22Rv1 (cell line): ENCODE data around the gene BSND.

Experiments used
- H3K27ac ChIP-seq: fragments of 450-650 bp; 2 replicates; pipeline ENCODE4 v1.5.1; 2017
- ZFX ChIP-seq: fragments of 450-650 bp; IDR thresholded peaks from 2 replicates; pipeline ENCODE4 v1.6.1; 2017; ENCODE audit warnings: antibody characterized with exemption, borderline replicate concordance
- TF ChIP-seq, protein P1 (sequence below): fragments of 450-650 bp; IDR thresholded peaks from 2 replicates; pipeline ENCODE4 v1.5.1; 2017; ENCODE audit warnings: mild to moderate bottlenecking

The BSND gene

DNA sequence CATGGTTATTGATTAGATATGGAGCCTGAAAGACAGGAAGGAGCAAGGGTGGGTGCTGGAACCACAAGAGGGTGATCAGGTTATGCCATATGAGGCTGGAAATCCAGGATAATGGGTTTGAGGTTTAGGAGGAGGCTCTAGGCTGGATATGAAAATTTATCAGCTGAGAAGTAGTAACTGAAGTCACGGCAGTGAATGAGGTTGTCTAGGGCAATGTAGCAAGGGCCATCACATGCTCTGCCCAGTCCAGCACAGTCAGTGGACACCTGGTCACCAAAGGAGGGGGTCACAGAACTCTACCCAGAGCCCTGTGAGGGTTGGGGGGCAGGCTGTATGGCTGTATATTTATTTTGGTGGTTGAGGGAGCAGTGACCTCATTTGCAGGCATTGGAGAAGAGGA is 28.9 kb upstream of the BSND start:
- H3K27ac ChIP-seq = no peak overlapping the region
- no peak for TF ChIP-seq ZFX
- TF ChIP-seq, protein P1, sequence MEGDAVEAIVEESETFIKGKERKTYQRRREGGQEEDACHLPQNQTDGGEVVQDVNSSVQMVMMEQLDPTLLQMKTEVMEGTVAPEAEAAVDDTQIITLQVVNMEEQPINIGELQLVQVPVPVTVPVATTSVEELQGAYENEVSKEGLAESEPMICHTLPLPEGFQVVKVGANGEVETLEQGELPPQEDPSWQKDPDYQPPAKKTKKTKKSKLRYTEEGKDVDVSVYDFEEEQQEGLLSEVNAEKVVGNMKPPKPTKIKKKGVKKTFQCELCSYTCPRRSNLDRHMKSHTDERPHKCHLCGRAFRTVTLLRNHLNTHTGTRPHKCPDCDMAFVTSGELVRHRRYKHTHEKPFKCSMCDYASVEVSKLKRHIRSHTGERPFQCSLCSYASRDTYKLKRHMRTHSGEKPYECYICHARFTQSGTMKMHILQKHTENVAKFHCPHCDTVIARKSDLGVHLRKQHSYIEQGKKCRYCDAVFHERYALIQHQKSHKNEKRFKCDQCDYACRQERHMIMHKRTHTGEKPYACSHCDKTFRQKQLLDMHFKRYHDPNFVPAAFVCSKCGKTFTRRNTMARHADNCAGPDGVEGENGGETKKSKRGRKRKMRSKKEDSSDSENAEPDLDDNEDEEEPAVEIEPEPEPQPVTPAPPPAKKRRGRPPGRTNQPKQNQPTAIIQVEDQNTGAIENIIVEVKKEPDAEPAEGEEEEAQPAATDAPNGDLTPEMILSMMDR = no peak

DNA sequence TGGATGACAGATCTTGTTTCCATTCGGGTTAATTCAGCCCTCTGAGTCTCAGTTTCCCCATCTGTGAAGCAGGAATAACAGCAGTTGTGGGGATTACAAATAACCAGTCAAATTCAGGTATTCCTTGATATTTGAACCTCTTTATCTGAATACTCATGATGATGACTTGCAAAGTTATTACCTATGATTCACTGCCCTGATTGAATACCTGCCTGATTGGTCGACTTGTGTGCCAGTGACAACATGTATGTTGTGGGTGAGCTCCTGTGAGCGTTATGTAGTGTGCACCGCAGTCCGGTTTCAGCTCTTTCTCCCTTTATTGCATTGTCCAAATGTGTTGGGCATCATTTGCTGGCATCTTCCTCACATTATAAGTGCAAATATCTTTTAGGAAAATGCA is 27.8 kb upstream of the BSND start:
- TF ChIP-seq, protein P1 = no peak
- TF ChIP-seq ZFX = no peak
- no peak overlapping the region for H3K27ac ChIP-seq

DNA sequence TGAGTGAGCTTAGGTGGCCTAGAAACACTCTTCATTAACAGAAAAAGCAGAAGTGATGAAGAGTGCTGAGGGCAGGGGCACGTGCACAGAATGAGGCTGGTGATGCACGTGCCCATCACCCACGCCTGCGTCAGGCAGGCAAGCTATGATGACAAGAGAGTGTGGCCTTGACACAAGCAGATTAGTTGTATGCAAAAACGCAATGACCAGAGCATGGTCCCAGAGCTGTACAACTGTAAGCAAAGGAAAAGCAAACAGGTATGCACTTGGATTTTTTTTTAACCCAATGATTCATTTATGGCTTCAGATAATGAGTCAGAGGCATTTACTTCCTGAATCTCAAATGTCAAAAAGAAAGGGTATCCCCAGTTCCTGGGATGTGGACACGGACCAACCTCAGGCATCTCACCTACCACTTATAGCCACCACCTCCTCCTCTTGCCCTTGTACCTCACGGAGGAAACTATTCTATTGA is 27.4 kb upstream of the BSND start:
- H3K27ac ChIP-seq = no peak overlapping the region
- TF ChIP-seq ZFX = no peak
- TF ChIP-seq, protein P1 = no peak

DNA sequence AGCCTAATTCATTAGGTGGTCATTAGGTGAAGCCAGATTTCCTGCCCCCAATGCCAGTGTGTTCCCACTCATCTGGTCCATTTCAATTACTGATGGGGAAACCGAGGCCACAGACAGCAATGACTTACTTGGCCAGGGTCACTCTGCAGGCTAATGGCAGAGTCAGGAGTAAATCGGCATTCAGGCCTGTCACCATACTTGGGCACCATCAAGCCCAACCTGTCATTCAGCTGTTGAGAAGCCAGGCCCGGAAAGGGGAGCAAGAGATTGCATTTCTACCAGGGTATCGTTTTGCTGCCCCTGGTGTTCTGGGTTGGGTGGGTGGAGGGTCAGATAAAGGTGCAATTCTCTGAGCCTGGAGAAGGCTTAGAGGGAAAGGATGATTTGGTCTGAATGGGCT is 26.3 kb upstream of the BSND start:
- no peak for TF ChIP-seq ZFX
- TF ChIP-seq, protein P1 = no peak
- H3K27ac ChIP-seq = no peak overlapping the region

DNA sequence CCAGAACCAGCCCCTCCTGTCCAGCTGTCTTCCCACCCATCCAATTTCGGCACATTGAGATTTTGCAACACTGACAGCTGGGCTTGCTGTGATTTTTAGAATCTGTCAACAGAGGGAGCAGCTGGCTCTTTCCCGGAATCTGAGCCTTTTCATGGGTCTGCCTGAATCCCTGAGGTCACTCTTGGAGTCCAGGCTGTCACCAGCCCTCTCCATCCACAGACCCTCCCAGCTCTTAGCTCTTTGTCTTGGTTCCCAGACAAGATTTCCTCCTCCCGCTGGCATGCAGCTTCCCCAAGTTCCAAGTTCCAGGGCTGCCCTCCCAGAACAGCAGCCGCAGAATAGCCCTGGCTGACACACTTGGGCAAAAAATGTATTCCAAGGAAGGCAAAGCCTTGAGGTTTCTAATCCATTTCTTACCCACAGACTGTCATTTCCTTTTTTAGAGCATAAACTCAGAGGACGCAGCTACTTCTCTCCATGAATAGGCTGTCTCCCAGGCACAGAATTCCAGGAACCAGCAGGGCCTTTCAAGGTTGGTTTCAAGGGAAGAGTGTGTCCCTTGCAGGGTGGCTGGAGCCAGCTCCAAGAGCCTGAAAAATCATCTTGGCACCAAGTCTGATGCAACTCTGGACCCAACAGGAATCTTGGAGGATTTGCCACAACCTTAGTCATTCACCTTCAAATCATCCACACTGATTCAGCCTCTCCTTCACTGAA is 25.4 kb upstream of the BSND start:
- TF ChIP-seq, protein P1 = peak; percentile 58
- no peak for TF ChIP-seq ZFX
- no peak overlapping the region for H3K27ac ChIP-seq

DNA sequence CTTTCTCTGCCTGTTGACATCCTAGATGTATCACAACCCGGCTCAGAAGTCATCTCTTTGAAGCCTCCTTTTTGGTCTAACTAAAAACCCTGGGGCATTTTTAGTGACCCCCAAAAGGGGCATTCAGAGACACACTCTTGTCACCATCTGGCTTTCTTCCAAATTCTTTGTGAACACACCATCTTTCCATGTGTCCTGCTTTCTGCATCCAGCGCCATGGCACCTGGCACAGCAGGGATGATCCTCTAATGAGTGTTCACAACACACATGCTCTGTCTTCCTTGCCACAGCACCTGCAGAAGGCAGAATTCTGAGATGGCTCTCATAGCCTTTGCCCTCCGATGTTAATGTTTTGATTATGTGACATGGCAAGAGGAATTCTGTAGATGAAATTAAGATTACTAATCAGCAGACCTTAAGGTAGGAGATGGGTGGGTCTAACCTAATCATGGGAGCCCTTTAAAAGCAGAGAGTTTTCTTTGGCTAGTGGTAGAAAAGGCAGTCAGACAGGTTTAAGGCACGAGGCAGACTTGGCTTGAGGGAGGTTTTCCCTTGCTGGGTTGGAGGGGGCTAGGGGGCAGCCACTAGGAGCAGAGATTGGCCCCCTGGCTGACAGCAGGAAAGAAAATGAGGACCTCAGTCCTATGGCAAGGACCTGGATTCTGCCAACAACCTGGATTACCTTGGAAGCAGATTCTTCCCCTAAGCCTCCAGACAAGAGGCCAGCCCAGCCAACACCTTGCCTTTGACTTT is 23.2 kb upstream of the BSND start:
- TF ChIP-seq, protein P1 = no peak
- no peak for TF ChIP-seq ZFX
- H3K27ac ChIP-seq = no peak overlapping the region

DNA sequence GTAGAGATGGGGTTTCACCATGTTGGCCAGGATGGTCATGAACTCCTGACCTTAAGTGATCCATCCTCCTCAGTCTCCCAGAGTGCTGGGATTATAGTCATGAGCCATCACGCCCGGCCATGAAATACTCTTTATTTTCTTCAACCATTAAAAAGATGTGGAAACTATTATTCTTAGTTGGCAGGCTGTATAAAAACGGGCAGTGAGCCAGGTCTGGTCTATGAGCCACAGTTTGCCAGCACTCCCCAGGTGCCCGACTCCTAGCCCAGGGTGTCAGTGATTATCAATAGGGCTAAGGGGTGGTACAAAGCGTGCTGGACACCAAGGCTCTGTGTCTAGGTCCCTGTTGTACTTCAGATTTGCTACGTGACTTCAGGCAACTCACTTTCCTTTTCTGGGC is 22.0 kb upstream of the BSND start:
- no peak overlapping the region for H3K27ac ChIP-seq
- TF ChIP-seq, protein P1 = no peak
- TF ChIP-seq ZFX = no peak
